Panc1 (cell line): ENCODE results near the gene GRIP2. TPM values are rescaled to one million over a fixed set of nuclear protein-coding genes. Genes with fewer than 3 reads are reported as not detected.

ENCODE experiments used
- ATAC-seq: fragments of 200-7000 bp; cut with Tn5 transposase; 2 replicates; pipeline ENCODE4 v1.9.1; 2020; ENCODE audit warnings: mild to moderate bottlenecking, moderate library complexity
- BruUV-seq: library from RNA; stranded (reverse); fragments of 400-500 nt; replicated peaks from 2 replicates; lab custom pipeline; 2021; lab: Mats Ljungman, UMichigan
- CTCF ChIA-PET: fragments of 300-600 bp; sonication (Branson Sonifier 250); formaldehyde crosslinking; loops from one replicate; lab custom pipeline; 2022; ENCODE audit warnings: antibody characterized with exemption; lab: Charles Lee
- POLR2A ChIA-PET: fragments of 300-600 bp; sonication (Branson Sonifier 250); formaldehyde crosslinking; loops from one replicate; lab custom pipeline; 2022; ENCODE audit warnings: antibody characterized with exemption; lab: Charles Lee
- DNase-seq: peaks from one replicate; pipeline ENCODE4 v3.0.0-alpha.2; 2010; ENCODE audit warnings: low read depth, low spot score
- H3K27ac ChIP-seq: 2 replicates; pipeline ENCODE4 v1.5.1; 2011; ENCODE audit warnings: mild to moderate bottlenecking, low read length, inconsistent platforms
- H3K27me3 ChIP-seq: fragments of 200-500 bp; sonication (Bioruptor generic); 2 replicates; pipeline ENCODE4 v1.6.0; 2014; ENCODE audit warnings: low read length, inconsistent platforms; ENCODE audit not compliant: control insufficient read depth, insufficient read depth
- H3K36me3 ChIP-seq: fragments of 200-500 bp; sonication (Bioruptor generic); 2 replicates; pipeline ENCODE4 v1.5.1; 2014; ENCODE audit warnings: inconsistent platforms, mild to moderate bottlenecking, low read length, moderate library complexity; ENCODE audit not compliant: control insufficient read depth, insufficient read depth
- H3K4me1 ChIP-seq: 2 replicates; pipeline ENCODE4 v1.5.1; 2011; ENCODE audit warnings: inconsistent platforms, mild to moderate bottlenecking, low read length, moderate library complexity; ENCODE audit not compliant: control insufficient read depth, insufficient read depth
- H3K4me3 ChIP-seq, 2 experiments: 2 replicates each; pipeline ENCODE4 v1.5.1; 2011 to 2012; ENCODE audit warnings: low read depth in 2 of 2, low read length in 2 of 2, mild to moderate bottlenecking in 2 of 2, inconsistent platforms in 1 of 2, moderate library complexity in 1 of 2
- H3K9me3 ChIP-seq: fragments of 200-500 bp; sonication (Bioruptor generic); 2 replicates; pipeline ENCODE4 v1.5.1; 2014; ENCODE audit warnings: low read depth, mild to moderate bottlenecking, inconsistent platforms, low read length, moderate library complexity; ENCODE audit not compliant: control insufficient read depth, insufficient read depth
- POLR2AphosphoS5 ChIP-seq: IDR thresholded peaks from 2 replicates; pipeline ENCODE4 v1.6.1; 2012; ENCODE audit warnings: mild to moderate bottlenecking, low read depth, low read length, moderate library complexity
- SIN3A ChIP-seq: IDR thresholded peaks from 2 replicates; pipeline ENCODE4 v1.6.1; 2012; ENCODE audit warnings: low read depth, mild to moderate bottlenecking, low read length, moderate library complexity, borderline replicate concordance; ENCODE audit not compliant: insufficient read depth
- TCF7L2 ChIP-seq: IDR thresholded peaks from 2 replicates; pipeline ENCODE4 v1.6.1; 2011; ENCODE audit warnings: mild to moderate bottlenecking, low read depth, low read length, inconsistent platforms
- in situ Hi-C: cut with HindIII; loops from 2 replicates; pipeline ENCODE4 v1.10.0; 2016; ENCODE audit warnings: low sequenced_read_pairs, low pct_unique_long_range_greater_than_20kb
- intact Hi-C: fragments of 100-400 bp; cut with micrococcal nuclease; formaldehyde crosslinking; loops from one replicate; pipeline ENCODE4 v1.10.0; 2022; ENCODE audit not compliant: unreplicated experiment
- total RNA-seq: library from RNA; stranded (reverse); gene quantifications from one replicate; pipeline ENCODE4 v1.2.1, GENCODE V29; 2021; ENCODE audit not compliant: unreplicated experiment
- TF ChIP-seq, protein P1 (sequence below), 2 experiments: IDR thresholded peaks; 2 replicates each; pipeline ENCODE4 v1.6.1; 2011 to 2012; ENCODE audit warnings: low read depth in 2 of 2, control low read depth in 1 of 2, low read length in 1 of 2, mild to moderate bottlenecking in 1 of 2, moderate library complexity in 1 of 2; ENCODE audit not compliant: insufficient read depth in 1 of 2
- TF ChIP-seq, protein P2 (sequence below): fragments of 450-650 bp; IDR thresholded peaks from 2 replicates; pipeline ENCODE4 v1.5.1; 2017; ENCODE audit warnings: mild to moderate bottlenecking

Gene GRIP2
- total RNA-seq, 1 experiment from 2014 or later: 6.5 TPM

DNA sequence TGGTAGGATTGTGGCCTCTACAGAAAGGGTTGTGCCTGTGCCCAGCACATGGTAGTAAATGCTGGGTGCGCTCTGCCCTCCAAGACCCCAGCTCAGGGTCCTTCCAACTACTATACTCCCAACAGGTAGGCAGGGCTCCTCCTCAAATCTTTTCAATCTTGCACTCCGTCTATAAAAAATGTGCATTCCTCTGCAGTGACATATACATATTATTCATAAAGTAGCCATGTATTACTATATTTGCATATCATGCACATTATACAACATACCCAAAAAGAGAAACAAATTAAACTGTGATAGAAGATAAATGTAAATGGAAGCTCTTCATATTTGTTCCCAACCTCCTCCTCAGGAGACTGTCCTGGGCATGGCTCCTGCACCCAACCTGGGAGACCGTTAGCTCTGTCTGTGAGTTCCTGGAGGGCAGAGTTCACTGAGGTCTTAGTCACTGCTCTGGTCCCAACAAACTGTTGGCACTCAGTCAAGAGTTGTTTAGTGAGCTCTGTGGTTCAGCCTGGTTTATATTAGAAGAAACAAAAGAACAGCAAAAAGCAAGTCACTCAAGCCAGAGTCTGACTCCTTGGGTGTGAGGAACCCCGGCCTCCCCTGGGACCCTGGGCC is 47.7 kb upstream of the GRIP2 start:
- peak; percentile 95 for ATAC-seq
- intact Hi-C loops: no loop called here
- in situ Hi-C loops: no loop called here
- CTCF ChIA-PET: interaction anchor here (1.0 to 1.5 kb wide), 2 partner anchors 10 to 20 kb away, joined by 3 to 5 read pairs; no protein-coding TSS in a partner anchor
- H3K9me3 ChIP-seq: no peaks in the 10 kb centered on the region
- POLR2A ChIA-PET: interaction anchor here (1.1 kb wide), 1 partner anchor 10 kb away, joined by 3 read pairs; no protein-coding TSS in a partner anchor
- no peaks in the 10 kb centered on the region for H3K27me3 ChIP-seq
- TF ChIP-seq POLR2AphosphoS5: no peak
- TF ChIP-seq SIN3A: no peak
- TF ChIP-seq, protein P1, sequence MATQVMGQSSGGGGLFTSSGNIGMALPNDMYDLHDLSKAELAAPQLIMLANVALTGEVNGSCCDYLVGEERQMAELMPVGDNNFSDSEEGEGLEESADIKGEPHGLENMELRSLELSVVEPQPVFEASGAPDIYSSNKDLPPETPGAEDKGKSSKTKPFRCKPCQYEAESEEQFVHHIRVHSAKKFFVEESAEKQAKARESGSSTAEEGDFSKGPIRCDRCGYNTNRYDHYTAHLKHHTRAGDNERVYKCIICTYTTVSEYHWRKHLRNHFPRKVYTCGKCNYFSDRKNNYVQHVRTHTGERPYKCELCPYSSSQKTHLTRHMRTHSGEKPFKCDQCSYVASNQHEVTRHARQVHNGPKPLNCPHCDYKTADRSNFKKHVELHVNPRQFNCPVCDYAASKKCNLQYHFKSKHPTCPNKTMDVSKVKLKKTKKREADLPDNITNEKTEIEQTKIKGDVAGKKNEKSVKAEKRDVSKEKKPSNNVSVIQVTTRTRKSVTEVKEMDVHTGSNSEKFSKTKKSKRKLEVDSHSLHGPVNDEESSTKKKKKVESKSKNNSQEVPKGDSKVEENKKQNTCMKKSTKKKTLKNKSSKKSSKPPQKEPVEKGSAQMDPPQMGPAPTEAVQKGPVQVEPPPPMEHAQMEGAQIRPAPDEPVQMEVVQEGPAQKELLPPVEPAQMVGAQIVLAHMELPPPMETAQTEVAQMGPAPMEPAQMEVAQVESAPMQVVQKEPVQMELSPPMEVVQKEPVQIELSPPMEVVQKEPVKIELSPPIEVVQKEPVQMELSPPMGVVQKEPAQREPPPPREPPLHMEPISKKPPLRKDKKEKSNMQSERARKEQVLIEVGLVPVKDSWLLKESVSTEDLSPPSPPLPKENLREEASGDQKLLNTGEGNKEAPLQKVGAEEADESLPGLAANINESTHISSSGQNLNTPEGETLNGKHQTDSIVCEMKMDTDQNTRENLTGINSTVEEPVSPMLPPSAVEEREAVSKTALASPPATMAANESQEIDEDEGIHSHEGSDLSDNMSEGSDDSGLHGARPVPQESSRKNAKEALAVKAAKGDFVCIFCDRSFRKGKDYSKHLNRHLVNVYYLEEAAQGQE (IDR thresholded peaks at IDR 0.05; ENCODE audit: insufficient read depth in 1 of 2, low read depth in 2 of 2, low read length in 1 of 2): no peak
- TF ChIP-seq, protein P2, sequence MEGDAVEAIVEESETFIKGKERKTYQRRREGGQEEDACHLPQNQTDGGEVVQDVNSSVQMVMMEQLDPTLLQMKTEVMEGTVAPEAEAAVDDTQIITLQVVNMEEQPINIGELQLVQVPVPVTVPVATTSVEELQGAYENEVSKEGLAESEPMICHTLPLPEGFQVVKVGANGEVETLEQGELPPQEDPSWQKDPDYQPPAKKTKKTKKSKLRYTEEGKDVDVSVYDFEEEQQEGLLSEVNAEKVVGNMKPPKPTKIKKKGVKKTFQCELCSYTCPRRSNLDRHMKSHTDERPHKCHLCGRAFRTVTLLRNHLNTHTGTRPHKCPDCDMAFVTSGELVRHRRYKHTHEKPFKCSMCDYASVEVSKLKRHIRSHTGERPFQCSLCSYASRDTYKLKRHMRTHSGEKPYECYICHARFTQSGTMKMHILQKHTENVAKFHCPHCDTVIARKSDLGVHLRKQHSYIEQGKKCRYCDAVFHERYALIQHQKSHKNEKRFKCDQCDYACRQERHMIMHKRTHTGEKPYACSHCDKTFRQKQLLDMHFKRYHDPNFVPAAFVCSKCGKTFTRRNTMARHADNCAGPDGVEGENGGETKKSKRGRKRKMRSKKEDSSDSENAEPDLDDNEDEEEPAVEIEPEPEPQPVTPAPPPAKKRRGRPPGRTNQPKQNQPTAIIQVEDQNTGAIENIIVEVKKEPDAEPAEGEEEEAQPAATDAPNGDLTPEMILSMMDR: no peak
- no peak for TF ChIP-seq TCF7L2
- BruUV-seq: no TSS peak
- no peak overlapping the region for H3K4me3 ChIP-seq
- peak; percentile 62 for DNase-seq
- peak overlapping the region; percentile 82 for H3K27ac ChIP-seq
- peaks cover 63% of the 10 kb centered on the region for H3K4me1 ChIP-seq
- H3K36me3 ChIP-seq: no peaks in the 10 kb centered on the region

DNA sequence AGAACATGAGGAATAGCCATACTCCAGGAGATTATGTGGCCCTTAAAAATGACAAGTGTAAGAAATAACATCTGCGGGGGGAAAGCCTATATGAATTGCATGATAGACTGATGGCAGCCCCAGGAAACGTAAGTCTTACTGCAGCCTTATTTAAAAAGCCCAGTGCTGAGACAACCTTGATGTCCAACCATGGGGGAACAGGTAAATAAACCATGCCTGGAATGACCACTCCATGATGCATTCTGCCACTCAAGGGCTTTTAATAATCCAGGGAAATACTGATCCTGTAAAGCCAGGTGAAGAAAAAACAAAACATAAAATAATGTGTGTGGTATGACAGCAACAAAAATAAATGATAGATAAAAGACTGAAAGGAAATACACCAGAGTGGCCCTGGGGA is 46.5 kb upstream of the GRIP2 start:
- POLR2A ChIA-PET: no interaction called here
- Histone ChIP-seq H3K36me3 (no peaks in the 10 kb centered on the region), H3K9me3 (no peaks in the 10 kb centered on the region), H3K27me3 (no peaks in the 10 kb centered on the region), H3K27ac (peak overlapping the region; percentile 82), H3K4me1 (peaks cover 63% of the 10 kb centered on the region), H3K4me3 (no peak overlapping the region)
- no TSS peak for BruUV-seq
- intact Hi-C loops: no loop called here
- CTCF ChIA-PET: interaction anchor here (0.6 kb wide), 1 partner anchor 77 kb away, joined by 4 read pairs; no protein-coding TSS in a partner anchor
- DNase-seq (no peak), ATAC-seq (no peak)
- in situ Hi-C loops: no loop called here
- TF ChIP-seq, protein P2: no peak
- no peak for TF ChIP-seq TCF7L2
- no peak for TF ChIP-seq SIN3A
- no peak for TF ChIP-seq POLR2AphosphoS5
- TF ChIP-seq, protein P1 (IDR thresholded peaks at IDR 0.05; ENCODE audit: insufficient read depth in 1 of 2, low read depth in 2 of 2, low read length in 1 of 2): no peak
